Testis (tissue), 3 donors: ENCODE data around the gene HOXC4. TPM values are rescaled to one million over a fixed set of nuclear protein-coding genes. Genes with fewer than 3 reads are reported as not detected.
A peak's percentile ranks its signal among the peaks of the same experiment; 100 is the strongest.

Experiments
- DNase-seq: peaks from one replicate; pipeline ENCODE4 v3.0.0-alpha.2; 2019
- H3K27ac ChIP-seq, 2 donors: fragments of 200-600 bp; sonication (generic); one replicate each; pipeline ENCODE4 v1.5.1; 2019
- H3K27me3 ChIP-seq: fragments of 200-600 bp; sonication (generic); one replicate; pipeline ENCODE4 v1.5.1; 2019
- H3K36me3 ChIP-seq: fragments of 200-600 bp; sonication (generic); one replicate; pipeline ENCODE4 v1.5.1; 2017; ENCODE audit warnings: low read depth; ENCODE audit errors: missing control alignments
- H3K4me1 ChIP-seq: fragments of 200-600 bp; sonication (generic); one replicate; pipeline ENCODE4 v1.5.1; 2019
- H3K4me3 ChIP-seq, 2 donors: fragments of 200-600 bp; sonication (generic); one replicate each; pipeline ENCODE4 v1.5.1; 2017 to 2019
- H3K9me3 ChIP-seq: fragments of 200-600 bp; sonication (generic); one replicate; pipeline ENCODE4 v1.5.1; 2017
- CTCF ChIP-seq, 3 experiments: fragments of 450-650 bp in 2 of 3; fragments of 200-600 bp in 1 of 3; sonication (generic) in 1 of 3; IDR thresholded peaks; one replicate each; pipeline ENCODE4 v1.5.1; 2016 to 2019; ENCODE audit warnings: antibody characterized with exemption in 3 of 3, mild to moderate bottlenecking in 2 of 3, moderate library complexity in 1 of 3
- POLR2A ChIP-seq: fragments of 450-650 bp; IDR thresholded peaks from one replicate; pipeline ENCODE4 v1.6.1; 2017; ENCODE audit warnings: antibody characterized with exemption, mild to moderate bottlenecking, moderate library complexity
- WGBS, 2 donors: methylation state at CpG; one replicate each; pipeline ENCODE4 v1.1.5; 2018; 5-methylcytosine and 5-hydroxymethylcytosine counted together
- intact Hi-C: fragments of 100-400 bp; cut with DNase I; formaldehyde crosslinking; loops from one replicate; pipeline ENCODE4 v1.15.1; 2023; ENCODE audit warnings: low total_unique reads
- polyA plus RNA-seq: library from polyadenylated mRNA; stranded (reverse); fragments of 350-450 nt; fragmentation: Illumina TruSeq; extraction: RNeasy Lipid Tissue Mini Kit (QIAGEN cat#74804); gene quantifications from one replicate; pipeline ENCODE4 v1.2.3, GENCODE V29; 2014; ENCODE audit warnings: low read depth, low replicate concordance; ENCODE audit not compliant: insufficient read depth
- total RNA-seq, 2 donors: library from RNA; depleted of rRNA; stranded (reverse); fragments of >200 nt; gene quantifications; one replicate each; pipeline ENCODE4 v1.2.3, GENCODE V29; 2016

The HOXC4 gene
- total and polyA plus RNA-seq, 3 donors from 2014 or later: 3.0 to 4.3 (median 3.1) TPM

DNA sequence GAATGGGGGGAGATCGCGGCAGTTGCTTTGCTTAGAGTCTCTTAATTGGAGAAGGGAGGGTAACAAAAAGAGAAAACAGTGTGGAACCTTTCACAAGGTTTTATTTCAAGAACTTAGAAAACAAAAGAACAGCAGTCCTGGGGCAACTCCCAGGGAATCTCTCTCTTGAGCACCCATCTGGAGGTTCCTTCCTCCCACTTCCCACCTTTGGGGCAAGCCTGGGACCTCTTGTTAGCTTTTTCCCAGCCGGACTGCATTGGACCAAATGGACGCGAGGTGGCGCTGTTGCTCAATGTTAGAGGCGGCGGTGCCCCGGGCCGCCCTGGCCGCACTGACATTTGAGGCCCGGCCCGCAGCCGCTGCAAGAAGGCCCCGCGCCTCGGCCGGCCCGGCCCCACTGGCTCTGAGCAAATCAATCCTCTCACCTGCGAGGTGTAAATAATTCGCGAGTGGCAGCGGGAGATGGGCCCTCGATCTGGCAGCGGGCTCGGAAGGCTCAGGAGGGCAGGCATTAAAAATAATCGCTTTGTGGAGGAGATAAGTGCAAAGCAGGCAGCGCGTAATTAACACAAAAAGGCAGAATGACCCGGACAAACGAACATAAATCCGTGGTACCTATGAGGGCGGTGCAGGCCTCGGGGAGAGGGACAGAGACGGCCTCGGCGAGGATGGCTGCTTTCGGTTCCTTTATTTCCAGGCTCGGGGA is 47.6 kb upstream of the HOXC4 start:
- intact Hi-C loops: no loop called here
- peak overlapping the region; percentile 6 to 13 for H3K4me3 ChIP-seq
- H3K36me3 ChIP-seq: no peaks in the 10 kb centered on the region
- no peaks in the 10 kb centered on the region for H3K27me3 ChIP-seq
- H3K4me1 ChIP-seq: peaks cover 29% of the 10 kb centered on the region
- peak; percentile 95 for DNase-seq
- TF ChIP-seq CTCF (IDR thresholded peaks at IDR 0.05): peak; percentile 94 to 98 (median 97)
- TF ChIP-seq POLR2A: no peak
- 8 to 11% methylated on average over 22 to 39 of the region's 39 CpGs for WGBS, 2 donors
- H3K27ac ChIP-seq: peak overlapping the region; percentile 5 to 65
- H3K9me3 ChIP-seq: no peaks in the 10 kb centered on the region

DNA sequence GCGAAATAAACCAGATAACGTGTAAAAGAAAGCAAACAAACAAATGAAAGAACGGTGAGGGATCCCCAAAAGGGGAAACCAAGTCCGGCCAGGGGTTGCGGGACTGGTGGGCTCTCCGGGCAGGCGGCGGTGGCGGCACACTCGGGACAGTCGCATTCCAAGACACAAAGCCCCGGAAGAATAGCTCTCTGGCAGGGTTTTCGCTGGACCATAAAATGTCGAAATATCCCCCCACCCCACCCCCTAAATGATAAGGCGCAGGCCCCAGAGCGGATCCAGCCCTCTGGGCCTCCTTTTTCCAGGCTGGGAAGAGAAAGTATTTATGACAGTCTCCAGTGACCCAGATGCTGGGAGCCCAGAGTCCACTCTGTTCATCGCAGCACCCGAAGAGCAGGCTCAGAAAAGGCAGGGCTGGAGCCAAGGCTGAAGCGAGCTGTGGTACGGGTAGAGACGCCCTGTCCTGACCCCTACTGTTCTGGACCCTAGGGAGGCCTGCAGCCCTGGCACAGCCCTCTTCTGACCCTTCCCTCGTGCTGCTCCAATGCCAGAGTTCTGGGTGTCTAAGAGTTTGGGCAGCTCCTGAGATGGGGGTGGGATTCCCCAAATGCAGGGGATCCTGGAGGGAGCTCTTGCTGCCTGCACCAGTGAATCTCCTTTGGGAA is 46.9 kb upstream of the HOXC4 start:
- Histone ChIP-seq H3K36me3 (no peaks in the 10 kb centered on the region), H3K4me1 (peaks cover 22% of the 10 kb centered on the region), H3K27me3 (no peaks in the 10 kb centered on the region), H3K27ac (peak overlapping the region; percentile 5 to 65), H3K4me3 (peak overlapping the region; percentile 6 to 13), H3K9me3 (no peaks in the 10 kb centered on the region)
- intact Hi-C loops: no loop called here
- TF ChIP-seq POLR2A (no peak), CTCF (IDR thresholded peaks at IDR 0.05) (no peak)
- 32 to 39% methylated on average over 19 to 22 of the region's 22 CpGs for WGBS, 2 donors
- DNase-seq: no peak

GRCh38 chr12:54007538-54008259 is 45.9 kb upstream of the HOXC4 start:
- Histone ChIP-seq H3K9me3 (no peaks in the 10 kb centered on the region), H3K36me3 (no peaks in the 10 kb centered on the region), H3K27ac (no peak overlapping the region), H3K4me3 (no peak overlapping the region), H3K4me1 (peaks cover 22% of the 10 kb centered on the region), H3K27me3 (no peaks in the 10 kb centered on the region)
- DNase-seq: no peak
- no peak for TF ChIP-seq CTCF (IDR thresholded peaks at IDR 0.05)
- no peak for TF ChIP-seq POLR2A
- intact Hi-C loops: no loop called here
- WGBS, 2 donors: 56 to 72% methylated on average over 2 of the region's 2 CpGs

DNA sequence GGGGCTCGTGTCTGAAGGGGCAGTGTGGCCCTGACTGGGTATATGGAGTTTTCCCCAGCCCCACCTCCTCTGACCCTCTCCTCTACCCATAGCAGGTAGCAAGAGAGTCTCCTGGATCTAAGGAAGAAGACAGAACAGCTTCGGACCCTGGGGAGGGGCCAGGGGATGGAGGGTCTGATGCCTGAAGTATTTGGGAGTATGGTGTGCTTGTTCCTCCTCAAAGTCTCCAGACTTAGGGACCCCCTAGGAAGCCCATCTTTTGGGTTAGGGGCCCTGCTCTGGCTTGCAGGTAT is 45.4 kb upstream of the HOXC4 start:
- no peak for TF ChIP-seq CTCF (IDR thresholded peaks at IDR 0.05)
- TF ChIP-seq POLR2A: no peak
- Histone ChIP-seq H3K4me3 (no peak overlapping the region), H3K36me3 (no peaks in the 10 kb centered on the region), H3K4me1 (peaks cover 22% of the 10 kb centered on the region), H3K9me3 (no peaks in the 10 kb centered on the region), H3K27ac (no peak overlapping the region), H3K27me3 (no peaks in the 10 kb centered on the region)
- 39 to 70% methylated on average over 2 of the region's 2 CpGs for WGBS, 2 donors
- DNase-seq: no peak
- intact Hi-C loops: no loop called here
